ENCODE results near the gene TMC8.

TMC8 gene

DNA sequence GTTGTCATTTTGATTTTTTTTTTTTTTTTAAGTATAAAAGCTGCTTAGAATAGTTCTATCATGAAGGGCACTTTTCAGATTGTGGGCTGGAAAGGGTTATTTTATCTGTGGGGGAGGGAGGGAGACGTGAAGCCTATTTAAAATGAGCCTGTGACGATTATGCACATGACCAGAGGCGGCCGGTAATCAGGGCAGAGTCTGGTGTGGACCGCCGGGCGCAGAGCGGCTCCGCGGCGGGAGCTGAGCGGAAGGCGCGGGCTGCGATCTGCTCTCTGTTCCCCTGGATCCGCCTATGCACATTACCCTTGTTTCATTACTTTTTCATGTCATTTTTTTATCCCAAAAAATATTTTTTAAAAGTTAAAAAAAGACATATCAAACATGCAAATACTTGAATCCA lies 25.5 kb upstream of the TMC8 start:
- TF ChIP-seq, protein P1, sequence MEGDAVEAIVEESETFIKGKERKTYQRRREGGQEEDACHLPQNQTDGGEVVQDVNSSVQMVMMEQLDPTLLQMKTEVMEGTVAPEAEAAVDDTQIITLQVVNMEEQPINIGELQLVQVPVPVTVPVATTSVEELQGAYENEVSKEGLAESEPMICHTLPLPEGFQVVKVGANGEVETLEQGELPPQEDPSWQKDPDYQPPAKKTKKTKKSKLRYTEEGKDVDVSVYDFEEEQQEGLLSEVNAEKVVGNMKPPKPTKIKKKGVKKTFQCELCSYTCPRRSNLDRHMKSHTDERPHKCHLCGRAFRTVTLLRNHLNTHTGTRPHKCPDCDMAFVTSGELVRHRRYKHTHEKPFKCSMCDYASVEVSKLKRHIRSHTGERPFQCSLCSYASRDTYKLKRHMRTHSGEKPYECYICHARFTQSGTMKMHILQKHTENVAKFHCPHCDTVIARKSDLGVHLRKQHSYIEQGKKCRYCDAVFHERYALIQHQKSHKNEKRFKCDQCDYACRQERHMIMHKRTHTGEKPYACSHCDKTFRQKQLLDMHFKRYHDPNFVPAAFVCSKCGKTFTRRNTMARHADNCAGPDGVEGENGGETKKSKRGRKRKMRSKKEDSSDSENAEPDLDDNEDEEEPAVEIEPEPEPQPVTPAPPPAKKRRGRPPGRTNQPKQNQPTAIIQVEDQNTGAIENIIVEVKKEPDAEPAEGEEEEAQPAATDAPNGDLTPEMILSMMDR (IDR thresholded peaks at IDR 0.05; ENCODE audit: insufficient read depth, low read depth, low read length, missing control alignments) = no peak
- no peak for DNase-seq (ENCODE audit: low read depth)
- no peak overlapping the region for H3K4me3 ChIP-seq (ENCODE audit: low read depth, low read length)

GRCh38 chr17:78105551-78105950 lies 25.0 kb upstream of the TMC8 start:
- TF ChIP-seq, protein P1 (IDR thresholded peaks at IDR 0.05; ENCODE audit: insufficient read depth, low read depth, low read length, missing control alignments) = no peak
- no peak for DNase-seq (ENCODE audit: low read depth)
- no peak overlapping the region for H3K4me3 ChIP-seq (ENCODE audit: low read depth, low read length)

DNA sequence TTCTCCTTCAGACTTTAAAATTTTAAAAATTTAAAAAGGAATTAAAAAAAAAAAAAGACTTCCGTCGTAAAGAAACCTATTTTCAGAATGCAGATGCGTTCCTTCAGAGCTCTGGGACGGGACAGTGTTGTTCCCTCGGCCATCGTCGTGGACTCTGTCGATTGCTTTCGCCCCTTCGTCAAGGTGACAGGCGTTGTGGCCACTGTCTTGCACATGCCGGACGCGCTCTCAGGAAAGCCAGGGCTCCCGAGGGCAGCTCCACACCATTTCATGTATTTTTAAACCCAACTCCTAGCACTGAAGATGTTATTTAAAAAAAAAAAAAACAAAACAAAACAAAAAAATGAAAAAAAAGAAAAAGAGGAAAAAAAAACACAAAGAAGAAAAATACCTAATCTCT lies 24.4 kb upstream of the TMC8 start:
- DNase-seq (ENCODE audit: low read depth) = no peak
- no peak overlapping the region for H3K4me3 ChIP-seq (ENCODE audit: low read depth, low read length)
- TF ChIP-seq, protein P1 (IDR thresholded peaks at IDR 0.05; ENCODE audit: insufficient read depth, low read depth, low read length, missing control alignments) = no peak

GRCh38 chr17:78107457-78107856 lies 23.1 kb upstream of the TMC8 start:
- no peak for DNase-seq (ENCODE audit: low read depth)
- no peak overlapping the region for H3K4me3 ChIP-seq (ENCODE audit: low read depth, low read length)
- TF ChIP-seq, protein P1 (IDR thresholded peaks at IDR 0.05; ENCODE audit: insufficient read depth, low read depth, low read length, missing control alignments) = no peak

- no peak for DNase-seq (ENCODE audit: low read depth)
- H3K4me3 ChIP-seq (ENCODE audit: low read depth, low read length) = no peak overlapping the region
Measured at GRCh38 chr17:78107976-78108725, 22.4 kb upstream of the TMC8 start.

DNA sequence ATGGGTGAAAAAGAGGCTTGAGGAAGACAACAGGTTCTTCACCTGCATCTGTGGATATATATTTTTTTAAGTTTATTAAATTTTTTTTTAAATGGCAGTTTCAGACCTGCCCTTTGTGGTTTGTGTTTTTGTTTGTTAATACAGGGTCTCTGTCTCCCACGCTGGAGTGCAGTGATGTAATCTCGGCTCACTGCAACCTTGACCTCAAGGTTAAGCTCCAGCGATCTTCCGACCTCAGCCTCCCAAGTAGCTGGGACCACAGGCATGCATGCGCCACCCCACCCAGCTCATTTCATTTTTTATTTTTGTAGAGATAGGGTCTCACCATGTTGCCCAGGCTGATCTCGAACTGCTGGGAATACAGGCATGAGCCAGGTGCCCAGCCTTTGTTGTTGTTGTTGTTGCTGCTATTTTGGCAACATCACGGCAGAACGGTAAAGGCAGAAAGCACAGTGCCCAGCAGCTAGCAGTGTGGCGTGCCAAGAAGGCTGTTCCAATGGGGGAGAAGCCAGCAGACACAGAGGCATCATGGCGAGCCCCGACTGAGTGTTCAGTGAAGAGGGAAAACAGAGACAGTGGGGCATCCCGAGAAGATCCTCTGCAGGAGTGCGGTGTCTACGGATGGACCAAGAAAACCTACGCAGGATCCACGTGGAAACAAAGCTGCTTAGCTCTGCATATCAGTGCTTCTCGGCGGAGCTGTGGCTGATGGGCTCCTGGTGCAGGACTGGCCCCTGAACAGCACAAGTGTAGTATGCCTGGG lies 21.7 kb upstream of the TMC8 start:
- no peak for DNase-seq (ENCODE audit: low read depth)

More at GRCh38 chr17:78107976-78108725, 22.4 kb upstream of the TMC8 start:
- TF ChIP-seq, protein P1 (IDR thresholded peaks at IDR 0.05; ENCODE audit: insufficient read depth, low read depth, low read length, missing control alignments) = no peak

More for the DNA sequence above, 21.7 kb upstream of the TMC8 start:
- TF ChIP-seq, protein P1 (IDR thresholded peaks at IDR 0.05; ENCODE audit: insufficient read depth, low read depth, low read length, missing control alignments) = no peak
- H3K4me3 ChIP-seq (ENCODE audit: low read depth, low read length) = no peak overlapping the region

All from GM12865 (cell line).